H1 (cell line): ENCODE results near the gene GRIK4.

ENCODE experiments used
- CEBPB ChIP-seq: IDR thresholded peaks from 2 replicates; pipeline ENCODE4 v1.6.1; 2012; ENCODE audit warnings: low read depth, low read length
- CTCF ChIP-seq, 3 experiments: IDR thresholded peaks; 1 replicate in 2 of 3; 2 replicates in 1 of 3; pipeline versions ENCODE4 v1.5.1 to v1.6.1; 2011; ENCODE audit warnings: low read length in 3 of 3, mild to moderate bottlenecking in 3 of 3, inconsistent platforms in 2 of 3, low read depth in 1 of 3, moderate library complexity in 1 of 3; ENCODE audit not compliant: insufficient read depth in 1 of 3; ENCODE audit errors: control extremely low read depth in 1 of 3
- EZH2 ChIP-seq: fragments of 200-600 bp; sonication (generic); IDR thresholded peaks from 2 replicates; pipeline ENCODE4 v1.7.1; 2012; ENCODE audit warnings: low read depth, mild to moderate bottlenecking, moderate library complexity, low read length, inconsistent platforms; ENCODE audit not compliant: severe bottlenecking
- HDAC2 ChIP-seq, 2 experiments: fragments of 300-600 bp in 1 of 2; sonication (generic) in 1 of 2; IDR thresholded peaks; 2 replicates each; pipeline ENCODE4 v1.6.1; 2011 to 2012; ENCODE audit warnings: low read depth in 2 of 2, low read length in 2 of 2, mild to moderate bottlenecking in 2 of 2, moderate library complexity in 2 of 2, borderline replicate concordance in 1 of 2, inconsistent platforms in 1 of 2
- KDM1A ChIP-seq: fragments of 200-600, 300-600 bp; sonication (generic); IDR thresholded peaks from 2 replicates; pipeline ENCODE4 v1.7.1; 2016; ENCODE audit warnings: mild to moderate bottlenecking, low read length, borderline replicate concordance
- MAFK ChIP-seq: IDR thresholded peaks from 2 replicates; pipeline ENCODE4 v1.6.1; 2012; ENCODE audit warnings: low read depth, mild to moderate bottlenecking, improper control_type of control experiment, low read length
- MAX ChIP-seq: IDR thresholded peaks from 2 replicates; pipeline ENCODE4 v1.6.1; 2012; ENCODE audit warnings: inconsistent platforms
- POLR2A ChIP-seq, 2 experiments: IDR thresholded peaks; 1 replicate in 1 of 2; 2 replicates in 1 of 2; pipeline ENCODE4 v1.6.1; 2011; ENCODE audit warnings: low read depth in 2 of 2, low read length in 2 of 2, mild to moderate bottlenecking in 2 of 2; ENCODE audit errors: control extremely low read depth in 1 of 2
- POLR2AphosphoS5 ChIP-seq: IDR thresholded peaks from 2 replicates; pipeline ENCODE4 v1.6.1; 2011; ENCODE audit warnings: low read depth, low read length
- RAD21 ChIP-seq, 2 experiments: IDR thresholded peaks in 1 of 2; conservative IDR thresholded peaks in 1 of 2; 2 replicates each; pipeline ENCODE4 v1.6.1; 2011; ENCODE audit warnings: low read depth in 2 of 2, low read length in 2 of 2, improper control_type of control experiment in 1 of 2, inconsistent platforms in 1 of 2, mild to moderate bottlenecking in 1 of 2, moderate library complexity in 1 of 2
- SIN3A ChIP-seq, 2 experiments: IDR thresholded peaks in 1 of 2; conservative IDR thresholded peaks in 1 of 2; 2 replicates each; pipeline ENCODE4 v1.6.1; 2011 to 2012; ENCODE audit warnings: low read length in 2 of 2, improper control_type of control experiment in 1 of 2, low read depth in 1 of 2, mild to moderate bottlenecking in 1 of 2
- TAF1 ChIP-seq: IDR thresholded peaks from 2 replicates; pipeline ENCODE4 v1.6.1; 2011; ENCODE audit warnings: mild to moderate bottlenecking, low read depth, low read length
- YY1 ChIP-seq: IDR thresholded peaks from 2 replicates; pipeline ENCODE4 v1.6.1; 2011; ENCODE audit warnings: low read depth, mild to moderate bottlenecking, low read length
- ZNF274 ChIP-seq: IDR thresholded peaks from 2 replicates; pipeline ENCODE4 v1.7.0; 2012; ENCODE audit warnings: low read length, borderline replicate concordance; ENCODE audit errors: extremely low read depth

- no peak for TF ChIP-seq MAFK
- TF ChIP-seq POLR2A (IDR thresholded peaks at IDR 0.05; ENCODE audit: control extremely low read depth in 1 of 2, low read depth in 2 of 2, low read length in 2 of 2), result no peak
- no peak for TF ChIP-seq SIN3A (conservative IDR thresholded peaks at IDR 0.05 in 1 of 2, IDR thresholded peaks at IDR 0.05 in 1 of 2; ENCODE audit: low read depth in 1 of 2, low read length in 2 of 2)
- TF ChIP-seq YY1, result no peak
- no peak for TF ChIP-seq CTCF (IDR thresholded peaks at IDR 0.05; ENCODE audit: control extremely low read depth in 1 of 3, insufficient read depth in 1 of 3, low read depth in 1 of 3, low read length in 3 of 3)
- TF ChIP-seq TAF1, result no peak
- TF ChIP-seq EZH2, result no peak
- TF ChIP-seq POLR2AphosphoS5, result no peak
- no peak for TF ChIP-seq HDAC2 (IDR thresholded peaks at IDR 0.05; ENCODE audit: borderline replicate concordance in 1 of 2, low read depth in 2 of 2, low read length in 2 of 2)
- no peak for TF ChIP-seq RAD21 (IDR thresholded peaks at IDR 0.05 in 1 of 2, conservative IDR thresholded peaks at IDR 0.05 in 1 of 2; ENCODE audit: low read depth in 2 of 2, low read length in 2 of 2)
- TF ChIP-seq KDM1A, result no peak
- TF ChIP-seq MAX, result no peak
- no peak for TF ChIP-seq CEBPB
- no peak for TF ChIP-seq ZNF274
These were observed 274.7 kb downstream of the GRIK4 start for GRCh38 chr11:120786206-120786735.
